ENCODE data around the gene CYP46A1.

GRCh38 chr14:99654235-99654985, 29.7 kb upstream of the CYP46A1 start:
- no peak for TF ChIP-seq CTCF (IDR thresholded peaks at IDR 0.05)
- no peak for TF ChIP-seq POLR2A (IDR thresholded peaks at IDR 0.05)
